HK-2 (cell line): ENCODE results near the gene TMEM38B.
"Not testable (repeated sequence)": the region's sequence is repeated elsewhere in the genome, so short reads cannot be mapped to it uniquely, and the experiment has no call there.

ENCODE experiments used
- DNase-seq: peaks from one replicate; pipeline ENCODE4 v3.0.0-alpha.2; 2018; ENCODE audit not compliant: unreplicated experiment

TMEM38B gene

GRCh38 chr9:105681724-105682123 lies 12.6 kb upstream of the TMEM38B start:
- no peak for DNase-seq

GRCh38 chr9:105683688-105684275 lies 10.6 kb upstream of the TMEM38B start:
- no peak for DNase-seq

DNA sequence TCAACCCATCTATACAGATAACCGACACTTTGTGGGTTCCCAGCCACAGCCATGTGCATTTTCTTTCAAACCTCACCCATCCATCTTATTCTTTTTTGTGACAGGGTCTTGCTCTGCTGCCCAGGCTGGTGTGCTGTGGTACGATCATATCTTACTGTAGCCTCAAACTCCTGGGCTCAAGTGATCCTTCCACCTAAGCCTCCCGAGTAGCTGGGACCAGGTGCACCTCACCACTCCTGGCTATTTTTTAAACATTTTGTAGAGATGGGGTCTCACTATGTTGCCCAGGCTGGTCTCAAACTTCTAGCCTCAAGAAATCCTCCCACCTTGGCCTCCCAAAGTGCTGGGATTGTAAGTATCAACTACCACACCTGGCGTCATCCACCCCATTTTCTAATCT lies 7.4 kb upstream of the TMEM38B start:
- DNase-seq = no peak

DNA sequence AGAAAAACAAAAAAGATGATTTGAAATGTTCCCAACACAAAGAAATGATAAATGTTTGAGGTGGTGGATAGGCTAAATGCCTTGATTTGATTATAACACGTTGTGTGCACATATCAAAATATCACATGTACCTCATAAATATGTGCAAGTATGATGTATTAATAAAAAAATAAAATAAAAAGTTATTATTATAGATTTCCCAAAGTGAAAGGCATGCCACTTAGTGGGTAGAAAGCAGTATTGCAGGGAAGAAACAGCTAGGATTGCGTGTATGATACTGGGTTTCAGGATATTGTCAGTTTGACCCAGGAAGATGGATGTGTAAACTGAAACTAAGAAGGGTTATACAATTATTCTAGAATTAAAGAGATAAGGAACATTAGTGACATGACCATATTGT lies 3.6 kb upstream of the TMEM38B start:
- no peak for DNase-seq

- DNase-seq = peak; percentile 11
These were observed 729 bp upstream of the TMEM38B start for GRCh38 chr9:105693435-105694189.

DNA sequence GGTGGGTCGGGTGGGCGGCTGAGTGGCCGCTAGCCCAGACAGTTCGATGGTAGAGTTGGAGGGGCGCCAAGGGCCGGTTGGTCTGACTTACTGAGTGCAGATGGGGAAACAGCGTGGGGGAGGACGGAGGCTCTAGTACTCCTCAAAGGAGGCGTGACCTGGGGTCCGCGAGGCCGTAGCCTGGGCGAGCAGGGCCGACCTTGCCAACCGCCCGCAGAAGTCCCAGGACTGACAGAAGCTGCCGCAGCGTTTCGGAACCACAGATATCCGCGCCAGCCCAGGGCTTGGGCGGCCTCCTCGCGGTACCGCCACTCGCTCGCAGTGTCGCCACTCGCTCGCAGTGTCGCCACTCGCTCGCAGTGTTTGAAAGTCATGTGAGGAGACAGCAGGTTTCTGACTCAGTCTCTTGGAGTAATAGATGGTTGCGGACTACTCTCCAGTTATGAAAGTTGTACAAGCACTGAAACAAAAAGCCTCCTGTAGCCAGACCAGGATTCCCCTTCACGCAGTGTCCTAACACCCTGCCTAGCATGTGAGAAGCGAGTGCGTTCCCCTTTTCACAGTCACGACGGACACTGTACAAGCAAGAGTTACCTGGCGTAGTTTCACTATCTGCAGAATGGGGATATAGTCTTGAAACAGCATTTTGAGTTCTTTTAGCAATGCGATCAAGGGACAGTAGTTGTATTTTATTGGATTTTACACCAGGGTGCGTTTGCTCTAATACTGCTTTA lies 674 bp downstream of the TMEM38B start:
- DNase-seq = peak; percentile 68

- DNase-seq = no peak
These were observed 2.0 kb downstream of the TMEM38B start for GRCh38 chr9:105696219-105696793.

DNA sequence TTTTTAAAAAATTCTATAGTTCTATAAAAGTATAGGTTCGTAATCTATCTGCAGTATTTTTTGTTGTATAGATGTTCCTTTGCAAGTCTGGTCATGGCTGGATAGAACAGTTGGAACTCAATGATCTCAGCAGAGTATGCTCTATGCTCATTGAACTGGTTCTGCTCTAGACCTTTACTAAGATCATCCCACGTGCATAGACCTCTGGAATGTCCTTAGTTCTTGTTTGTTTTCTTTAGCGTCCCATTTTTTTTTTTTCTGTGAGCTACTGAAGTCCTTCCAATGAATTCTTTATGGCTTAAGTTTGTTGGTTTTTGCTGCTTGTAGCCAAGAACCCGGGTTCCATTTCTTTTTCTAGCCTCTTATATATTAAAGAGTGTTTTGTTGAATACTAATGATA lies 3.5 kb downstream of the TMEM38B start:
- DNase-seq = no peak

- no peak for DNase-seq
These were observed 4.1 kb downstream of the TMEM38B start for GRCh38 chr9:105698348-105698870.

DNA sequence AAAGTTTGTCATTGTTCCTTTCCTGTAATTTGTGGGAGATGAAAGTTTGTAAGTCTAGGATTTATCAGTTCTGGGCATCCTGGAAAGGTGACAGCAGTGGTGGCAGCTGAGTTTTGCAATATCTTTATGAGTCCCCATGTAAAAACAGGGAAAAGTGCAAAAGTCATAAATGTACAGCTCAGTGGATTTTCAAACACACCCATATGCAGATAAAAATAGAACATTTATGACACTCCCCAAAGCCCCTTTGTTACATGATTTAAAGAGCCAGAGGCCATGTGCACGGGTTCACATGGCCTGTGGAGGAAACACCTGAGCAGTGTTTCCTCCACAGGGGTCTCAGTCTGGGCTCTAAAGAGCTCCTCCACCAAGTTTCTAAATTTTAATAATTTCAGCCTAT lies 6.3 kb downstream of the TMEM38B start:
- no peak for DNase-seq

DNA sequence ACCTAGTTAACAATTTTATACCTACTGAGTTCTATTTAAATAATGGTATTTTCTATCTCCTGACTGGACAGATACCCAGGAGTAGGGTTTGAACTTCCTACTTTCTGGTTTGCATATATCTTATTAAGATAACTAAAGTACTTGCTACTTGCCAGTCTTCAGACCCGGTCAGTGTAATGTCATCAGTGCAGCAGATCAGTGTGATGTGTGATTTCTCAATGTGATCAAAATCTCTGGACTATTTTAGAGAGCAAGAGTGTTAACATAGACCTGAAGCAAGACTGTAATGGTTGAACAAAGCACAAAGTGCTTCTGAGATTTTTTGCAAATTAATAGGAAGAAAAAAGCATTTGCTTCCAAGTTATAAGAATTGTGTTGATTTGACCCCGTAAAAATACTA lies 6.8 kb downstream of the TMEM38B start:
- no peak for DNase-seq

- DNase-seq = no peak
These were observed 7.9 kb downstream of the TMEM38B start for GRCh38 chr9:105702207-105702606.

DNA sequence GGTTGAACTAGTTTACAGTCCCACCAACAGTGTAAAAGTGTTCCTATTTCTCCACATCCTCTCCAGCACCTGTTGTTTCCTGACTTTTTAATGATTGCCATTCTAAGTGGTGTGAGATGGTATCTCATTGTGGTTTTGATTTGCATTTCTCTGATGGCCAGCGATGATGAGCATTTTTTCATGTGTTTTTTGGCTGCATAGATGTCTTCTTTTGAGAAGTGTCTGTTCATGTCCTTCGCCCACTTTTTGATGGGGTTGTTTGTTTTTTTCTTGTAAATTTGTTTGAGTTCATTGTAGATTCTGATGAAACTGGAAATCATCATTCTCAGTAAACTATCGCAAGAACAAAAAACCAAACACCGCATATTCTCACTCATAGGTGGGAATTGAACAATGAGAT lies 9.3 kb downstream of the TMEM38B start:
- DNase-seq = not testable (repeated sequence)

- DNase-seq = no peak
These were observed 11.8 kb downstream of the TMEM38B start for GRCh38 chr9:105706156-105706555.

GRCh38 chr9:105708405-105708804 lies 14.1 kb downstream of the TMEM38B start:
- no peak for DNase-seq

- DNase-seq = no peak
These were observed 16.3 kb downstream of the TMEM38B start for GRCh38 chr9:105710638-105711037.

- no peak for DNase-seq
These were observed 17.5 kb downstream of the TMEM38B start for GRCh38 chr9:105711867-105712266.

DNA sequence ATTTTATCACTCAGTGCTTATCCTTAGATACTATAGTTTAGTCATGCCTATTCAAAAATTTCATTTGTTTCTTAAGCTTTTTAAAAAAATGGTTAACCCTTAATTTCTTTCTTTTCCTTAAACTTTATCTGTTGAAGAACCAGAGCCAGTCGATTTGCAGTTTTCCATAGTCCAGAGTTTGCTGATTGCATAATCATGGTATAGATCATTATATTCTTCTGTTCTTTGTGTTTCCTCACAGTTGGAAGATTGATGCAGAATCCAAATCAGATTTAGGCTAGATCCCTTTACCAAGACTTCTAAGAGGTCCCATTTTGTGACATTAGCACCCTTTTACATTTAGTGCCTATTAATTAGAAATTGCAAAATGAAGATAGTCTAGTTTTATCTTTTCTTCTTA lies 18.0 kb downstream of the TMEM38B start:
- no peak for DNase-seq

GRCh38 chr9:105712773-105713172 lies 18.4 kb downstream of the TMEM38B start:
- DNase-seq = no peak

GRCh38 chr9:105713260-105714019 lies 19.1 kb downstream of the TMEM38B start:
- no peak for DNase-seq

DNA sequence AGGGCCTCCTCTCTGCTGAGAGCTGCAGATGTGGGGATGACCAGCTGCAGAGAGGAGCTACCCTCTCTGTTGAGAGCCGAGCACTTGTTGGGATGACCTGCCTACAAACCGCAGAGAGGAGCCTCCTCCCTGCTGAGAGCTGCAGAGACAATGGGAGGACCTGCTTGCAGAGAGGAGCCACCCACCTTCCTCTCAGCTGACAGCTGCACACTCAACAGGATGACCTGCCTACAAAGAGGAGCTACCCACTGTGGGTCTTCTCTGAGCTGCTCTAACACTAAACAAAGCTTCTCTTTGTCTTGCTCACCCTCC lies 19.6 kb downstream of the TMEM38B start:
- no peak for DNase-seq

- no peak for DNase-seq
These were observed 21.8 kb downstream of the TMEM38B start for GRCh38 chr9:105716146-105716545.
